ENCODE measurements around the gene AKAP13.

DNA sequence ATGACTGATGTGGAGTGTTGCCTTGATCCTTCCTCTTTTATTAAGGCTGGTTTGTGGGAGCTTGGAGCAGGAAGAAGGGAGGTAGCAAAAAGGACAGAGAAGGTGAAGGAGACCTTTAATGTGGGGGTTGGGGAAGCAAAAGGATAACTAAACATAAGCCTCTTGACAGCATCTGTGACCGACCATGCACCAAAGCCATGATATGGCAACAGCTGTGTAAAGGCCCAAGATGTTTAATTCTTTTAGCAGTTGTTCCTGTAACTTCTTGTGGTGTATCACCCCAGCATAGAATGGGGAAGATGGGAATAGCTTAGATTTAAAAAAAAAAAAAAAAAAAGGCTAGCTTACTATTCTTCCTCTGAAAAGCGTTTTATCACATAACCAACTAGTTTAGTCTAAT lies 219.6 kb downstream of the AKAP13 start:
- TF ChIP-seq, protein P1, sequence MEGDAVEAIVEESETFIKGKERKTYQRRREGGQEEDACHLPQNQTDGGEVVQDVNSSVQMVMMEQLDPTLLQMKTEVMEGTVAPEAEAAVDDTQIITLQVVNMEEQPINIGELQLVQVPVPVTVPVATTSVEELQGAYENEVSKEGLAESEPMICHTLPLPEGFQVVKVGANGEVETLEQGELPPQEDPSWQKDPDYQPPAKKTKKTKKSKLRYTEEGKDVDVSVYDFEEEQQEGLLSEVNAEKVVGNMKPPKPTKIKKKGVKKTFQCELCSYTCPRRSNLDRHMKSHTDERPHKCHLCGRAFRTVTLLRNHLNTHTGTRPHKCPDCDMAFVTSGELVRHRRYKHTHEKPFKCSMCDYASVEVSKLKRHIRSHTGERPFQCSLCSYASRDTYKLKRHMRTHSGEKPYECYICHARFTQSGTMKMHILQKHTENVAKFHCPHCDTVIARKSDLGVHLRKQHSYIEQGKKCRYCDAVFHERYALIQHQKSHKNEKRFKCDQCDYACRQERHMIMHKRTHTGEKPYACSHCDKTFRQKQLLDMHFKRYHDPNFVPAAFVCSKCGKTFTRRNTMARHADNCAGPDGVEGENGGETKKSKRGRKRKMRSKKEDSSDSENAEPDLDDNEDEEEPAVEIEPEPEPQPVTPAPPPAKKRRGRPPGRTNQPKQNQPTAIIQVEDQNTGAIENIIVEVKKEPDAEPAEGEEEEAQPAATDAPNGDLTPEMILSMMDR (IDR thresholded peaks at IDR 0.05): no peak
- TF ChIP-seq EZH2 (IDR thresholded peaks at IDR 0.05; ENCODE audit: borderline replicate concordance, insufficient read depth, low read depth, low read length, poor library complexity, severe bottlenecking): no peak

Data from B cell (primary cell).